Endothelial cell of umbilical vein (primary cell): ENCODE measurements around the gene PKN1. TPM values are rescaled to one million over a fixed set of nuclear protein-coding genes. Genes with fewer than 3 reads are reported as not detected.

Experiments used
- BruUV-seq: library from RNA; stranded (reverse); fragments of 400-500 nt; replicated peaks from 2 replicates; lab custom pipeline; 2021; lab: Mats Ljungman, UMichigan
- CTCF ChIA-PET: fragments of 300-600, 350-600 bp; sonication (Branson Sonifier 250); formaldehyde crosslinking; loops from one replicate; lab custom pipeline; 2021; ENCODE audit warnings: antibody characterized with exemption, inconsistent platforms; lab: Charles Lee
- POLR2A ChIA-PET: fragments of 300-600, 350-600 bp; sonication (Branson Sonifier 250); formaldehyde crosslinking; loops from one replicate; lab custom pipeline; 2021; ENCODE audit warnings: antibody characterized with exemption, inconsistent platforms; lab: Charles Lee
- DNase-seq: peaks from one replicate; pipeline ENCODE4 v3.0.0-alpha.2; 2011; ENCODE audit warnings: low read depth, low spot score
- FAIRE-seq: peaks from 2 replicates; lab custom pipeline; 2011; peaks lifted over from hg19 to GRCh38; lab: Jason Lieb, UNC
- H2AFZ ChIP-seq: 2 replicates; pipeline ENCODE4 v1.6.0; 2012; ENCODE audit warnings: low read depth, low read length, control low read depth, inconsistent platforms
- H3K27ac ChIP-seq: 2 replicates; pipeline ENCODE4 v1.5.1; 2011; ENCODE audit warnings: low read depth, mild to moderate bottlenecking, control low read depth, low read length, moderate library complexity; ENCODE audit not compliant: insufficient read depth
- H3K27me3 ChIP-seq, 2 experiments: 2 replicates each; pipeline versions ENCODE4 v1.6.0 to v1.6.1; 2011; ENCODE audit warnings: low read length in 2 of 2, mixed read lengths in 1 of 2; ENCODE audit not compliant: control insufficient read depth in 2 of 2, insufficient read depth in 2 of 2
- H3K36me3 ChIP-seq, 2 experiments: 2 replicates in 1 of 2; 3 replicates in 1 of 2; pipeline ENCODE4 v1.5.1; 2011; ENCODE audit warnings: low read length in 2 of 2, mild to moderate bottlenecking in 1 of 2, moderate library complexity in 1 of 2; ENCODE audit not compliant: control insufficient read depth in 2 of 2, insufficient read depth in 2 of 2; ENCODE audit errors: extremely low read depth in 1 of 2
- H3K4me1 ChIP-seq: 3 replicates; pipeline ENCODE4 v1.5.1; 2011; ENCODE audit warnings: mild to moderate bottlenecking, low read length; ENCODE audit not compliant: control insufficient read depth, insufficient read depth; ENCODE audit errors: extremely low read depth
- H3K4me2 ChIP-seq: 2 replicates; pipeline ENCODE4 v1.6.1; 2011; ENCODE audit warnings: low read length, control low read depth, mixed read lengths; ENCODE audit not compliant: insufficient read depth
- H3K4me3 ChIP-seq, 3 experiments: fragments of 200-600 bp in 1 of 3; sonication (generic), shearing (Covaris generic) in 1 of 3; replicated peaks in 1 of 3; 2 replicates each; pipeline ENCODE4 v1.5.1; 2011 to 2016; ENCODE audit warnings: control low read depth in 3 of 3, low read length in 3 of 3, mild to moderate bottlenecking in 2 of 3, inconsistent platforms in 1 of 3, low read depth in 1 of 3, moderate library complexity in 1 of 3; ENCODE audit not compliant: insufficient read depth in 1 of 3
- H3K79me2 ChIP-seq: 2 replicates; pipeline ENCODE4 v1.6.0; 2012; ENCODE audit warnings: low read length, inconsistent platforms; ENCODE audit not compliant: control insufficient read depth, insufficient read depth
- H3K9ac ChIP-seq: replicated peaks from 2 replicates; pipeline ENCODE3; 2011; ENCODE audit warnings: low read length, control low read depth; ENCODE audit not compliant: insufficient read depth; ENCODE audit errors: extremely low read depth
- H3K9me1 ChIP-seq: replicated peaks from 3 replicates; pipeline ENCODE4 v1.6.0; 2011; ENCODE audit warnings: mild to moderate bottlenecking, low read length; ENCODE audit not compliant: control insufficient read depth, insufficient read depth; ENCODE audit errors: extremely low read depth
- H3K9me3 ChIP-seq: replicated peaks from 2 replicates; pipeline ENCODE4 v1.5.1; 2012; ENCODE audit warnings: low read length, inconsistent platforms; ENCODE audit not compliant: control insufficient read depth, insufficient read depth
- H4K20me1 ChIP-seq: replicated peaks from 2 replicates; pipeline ENCODE3; 2011; ENCODE audit warnings: mild to moderate bottlenecking, low read length; ENCODE audit not compliant: control insufficient read depth, insufficient read depth; ENCODE audit errors: extremely low read depth
- CTCF ChIP-seq, 2 donors: IDR thresholded peaks; 1 replicate in 1 of 2; 2 replicates in 1 of 2; pipeline ENCODE4 v1.5.1; 2011; ENCODE audit warnings: low read length in 2 of 2, mild to moderate bottlenecking in 2 of 2, moderate library complexity in 2 of 2, control low read depth in 1 of 2, inconsistent platforms in 1 of 2, low read depth in 1 of 2; ENCODE audit not compliant: insufficient read depth in 1 of 2; ENCODE audit errors: extremely low read depth in 1 of 2
- EZH2 ChIP-seq: IDR thresholded peaks from 2 replicates; pipeline ENCODE4 v1.6.1; 2012; ENCODE audit warnings: borderline replicate concordance, low read depth, mild to moderate bottlenecking, moderate library complexity, low read length, inconsistent platforms; ENCODE audit not compliant: severe bottlenecking
- FOS ChIP-seq: IDR thresholded peaks from 2 replicates; pipeline ENCODE4 v1.6.1; 2011; ENCODE audit warnings: mild to moderate bottlenecking, low read length, moderate library complexity, borderline replicate concordance; ENCODE audit not compliant: insufficient read depth
- GATA2 ChIP-seq: IDR thresholded peaks from 2 replicates; pipeline ENCODE4 v1.7.0; 2011; ENCODE audit warnings: low read depth, mild to moderate bottlenecking, moderate library complexity, mixed read lengths, low read length; ENCODE audit not compliant: insufficient read length, insufficient read depth
- JUN ChIP-seq: IDR thresholded peaks from 2 replicates; pipeline ENCODE4 v1.6.1; 2011; ENCODE audit warnings: borderline replicate concordance, low read depth; ENCODE audit not compliant: insufficient read length, insufficient read depth
- MAX ChIP-seq: IDR thresholded peaks from 2 replicates; pipeline ENCODE4 v1.6.1; 2011; ENCODE audit not compliant: insufficient read depth, insufficient read length
- MYC ChIP-seq: IDR thresholded peaks from one replicate; pipeline ENCODE4 v1.6.1; 2011; ENCODE audit warnings: mild to moderate bottlenecking, low read depth, low read length
- POLR2A ChIP-seq: IDR thresholded peaks from 2 replicates; pipeline ENCODE4 v1.6.1; 2012; ENCODE audit warnings: low read depth, mild to moderate bottlenecking, control low read depth, low read length
- POLR2AphosphoS5 ChIP-seq: IDR thresholded peaks from 2 replicates; pipeline ENCODE4 v1.6.1; 2012; ENCODE audit warnings: low read depth, mild to moderate bottlenecking, control low read depth, low read length, moderate library complexity; ENCODE audit not compliant: insufficient read depth
- dilution Hi-C: fragments of 300-500 bp; cut with MboI; formaldehyde crosslinking; loops from one replicate; pipeline ENCODE4 v1.15.0; 2019; ENCODE audit warnings: low sequenced_read_pairs; ENCODE audit not compliant: extremely low pct_ligation_motif_present
- intact Hi-C: fragments of 100-400 bp; cut with micrococcal nuclease; formaldehyde crosslinking; loops from one replicate; pipeline ENCODE4 v1.10.0; 2022
- polyA plus RNA-seq, 4 experiments: library from polyadenylated mRNA; depleted of rRNA in 3 of 4; stranded (reverse) in 3 of 4; unstranded in 1 of 4; fragments of >200 nt; gene quantifications; 2 replicates each; pipeline versions ENCODE4 v1.2.1 to v1.2.3, GENCODE V29; 2011 to 2012; ENCODE audit warnings: missing spikeins in 1 of 4
- total RNA-seq: library from RNA; stranded (reverse); gene quantifications from 2 replicates; pipeline ENCODE4 v1.2.3, GENCODE V29; 2021

The PKN1 gene
- total and polyA plus RNA-seq, 2 donors (not counting 3 experiments of a cell fraction or from before 2014, with no cell fraction given): 148 to 302 TPM

- Histone ChIP-seq H3K79me2 (no peaks in the 10 kb centered on the region), H3K4me1 (peaks cover 10% of the 10 kb centered on the region), H3K9me1 (no peaks in the 10 kb centered on the region), H4K20me1 (no peaks in the 10 kb centered on the region), H3K4me3 (no peak overlapping the region), H2AFZ (no peak overlapping the region), H3K27me3 (peaks cover 0 to 2% of the 10 kb centered on the region in 2 experiments), H3K9me3 (no peaks in the 10 kb centered on the region), H3K9ac (no peak overlapping the region), H3K4me2 (no peak overlapping the region), H3K27ac (no peak overlapping the region), H3K36me3 (no peaks in the 10 kb centered on the region)
- TF ChIP-seq GATA2 (no peak), FOS (no peak), JUN (no peak), MAX (no peak), MYC (no peak), EZH2 (no peak), POLR2A (no peak), CTCF (IDR thresholded peaks at IDR 0.05; ENCODE audit: extremely low read depth in 1 of 2, insufficient read depth in 1 of 2, low read depth in 1 of 2, low read length in 2 of 2) (no peak), POLR2AphosphoS5 (no peak)
- no TSS peak for BruUV-seq
- ChIA-PET CTCF (no interaction called here), POLR2A (no interaction called here)
- intact Hi-C loops (no loop called here), dilution Hi-C loops (no loop called here)
- DNase-seq: no peak
- no peak for FAIRE-seq
These were observed 69.4 kb downstream of the PKN1 start for GRCh38 chr19:14502334-14503092.
